ENCODE results near the gene ITPR1.

- TF ChIP-seq CTCF (IDR thresholded peaks at IDR 0.05) (no peak), EP300 (IDR thresholded peaks at IDR 0.05) (no peak), POLR2A (IDR thresholded peaks at IDR 0.05) (no peak)
Measured at GRCh38 chr3:4778740-4779139, 285.6 kb downstream of the ITPR1 start.
